AG04450 (cell line): ENCODE data around the gene CENPP. TPM values are rescaled to one million over a fixed set of nuclear protein-coding genes. Genes with fewer than 3 reads are reported as not detected.

Experiments used
- CTCF ChIA-PET: fragments of 300-600, 350-600 bp; formaldehyde crosslinking; extraction: SDS; loops from one replicate; lab custom pipeline; 2022; ENCODE audit warnings: antibody characterized with exemption, inconsistent platforms; lab: Charles Lee
- POLR2A ChIA-PET: fragments of 350-600 bp; formaldehyde crosslinking; extraction: SDS; loops from one replicate; lab custom pipeline; 2021; ENCODE audit warnings: antibody characterized with exemption, inconsistent platforms; lab: Yijun Ruan, JAX
- DNase-seq: peaks from one replicate; pipeline ENCODE4 v3.0.0-alpha.2; 2011; ENCODE audit warnings: low read depth, low spot score
- H3K27ac ChIP-seq: one replicate; pipeline ENCODE4 v1.5.1; 2012; ENCODE audit warnings: low read depth, low read length, control low read depth
- H3K27me3 ChIP-seq: one replicate; pipeline ENCODE4 v1.6.0; 2012; ENCODE audit warnings: low read length; ENCODE audit not compliant: control insufficient read depth, insufficient read depth
- H3K4me3 ChIP-seq: 2 replicates; pipeline ENCODE4 v1.5.1; 2011; ENCODE audit warnings: mild to moderate bottlenecking, low read depth, low read length, control low read depth
- H3K9me3 ChIP-seq: 2 replicates; pipeline ENCODE4 v1.5.1; 2012; ENCODE audit warnings: low read length; ENCODE audit not compliant: control insufficient read depth, insufficient read depth
- CTCF ChIP-seq: IDR thresholded peaks from 2 replicates; pipeline ENCODE4 v1.5.1; 2011; ENCODE audit warnings: low read depth, low read length, control low read depth, inconsistent platforms
- polyA plus RNA-seq: library from polyadenylated mRNA; depleted of rRNA; stranded (reverse); fragments of >200 nt; gene quantifications from 2 replicates; pipeline ENCODE4 v1.2.3, GENCODE V29; 2011; rRNA removed
- small RNA-seq: library from RNA; depleted of rRNA; stranded (forward); fragments of <200 nt; gene quantifications from one replicate; pipeline ENCODE3, GENCODE V24; 2012; ENCODE audit warnings: low read depth; ENCODE audit not compliant: insufficient read length

CENPP gene
- polyA plus RNA-seq, 1 experiment, result 4.4 TPM

- DNase-seq, result no peak
- Histone ChIP-seq H3K27me3 (no peaks in the 10 kb centered on the region), H3K27ac (no peak overlapping the region), H3K4me3 (no peak overlapping the region), H3K9me3 (no peaks in the 10 kb centered on the region; the same call in 1 of the 2 replicates)
- POLR2A ChIA-PET, result no interaction called here
- CTCF ChIA-PET, result interaction anchor here (0.8 kb wide), 1 partner anchor 124 kb away, joined by 3 read pairs; no protein-coding TSS in a partner anchor
- no peak for TF ChIP-seq CTCF
Measured at GRCh38 chr9:92666912-92667532, 341.3 kb downstream of the CENPP start.

GRCh38 chr9:92668746-92669526, 343.2 kb downstream of the CENPP start:
- Histone ChIP-seq H3K27ac (peak overlapping the region; percentile 78), H3K4me3 (peak overlapping the region; percentile 91), H3K27me3 (no peaks in the 10 kb centered on the region), H3K9me3 (no peaks in the 10 kb centered on the region; the same call in 1 of the 2 replicates)
- POLR2A ChIA-PET, result no interaction called here
- TF ChIP-seq CTCF, result no peak
- no peak for DNase-seq
- CTCF ChIA-PET, result no interaction called here

- no peak for TF ChIP-seq CTCF
Measured at GRCh38 chr9:92669527-92669889, 343.8 kb downstream of the CENPP start.

More at GRCh38 chr9:92669527-92669889, 343.8 kb downstream of the CENPP start:
- ChIA-PET POLR2A (no interaction called here), CTCF (no interaction called here)
- peak overlapping the region; percentile 78 for H3K27ac ChIP-seq
- H3K9me3 ChIP-seq, result no peaks in the 10 kb centered on the region; the same call in 1 of the 2 replicates
- no peaks in the 10 kb centered on the region for H3K27me3 ChIP-seq
- no peak for DNase-seq
- H3K4me3 ChIP-seq, result peak overlapping the region; percentile 91

Small RNA genes within 50 kb of the gene (small RNA-seq; reads per million reads assigned to genes)
- not detected for gene AL157827.1
- not detected for gene MIR3651
- gene MIR4670, result not detected
- gene SNORA84, result not detected

Other genes with a start within 250 kb of the CENPP start
- 117 and 140 TPM in 2 replicates for gene SPTLC1, start 210.5 kb upstream of the CENPP start, polyA plus RNA-seq
- 206 and 217 TPM in 2 replicates for gene IARS1, start 32.3 kb upstream of the CENPP start, polyA plus RNA-seq
- 19.1 and 27.9 TPM in 2 replicates for gene NOL8, start 603 bp upstream of the CENPP start, polyA plus RNA-seq
- gene OGN, start 78.6 kb downstream of the CENPP start, polyA plus RNA-seq, result 1.2 and 1.3 TPM in 2 replicates
- gene OMD, start 98.5 kb downstream of the CENPP start, polyA plus RNA-seq, result not detected in 2 replicates
- 0.92 and 1.1 TPM in 2 replicates for gene ASPN, start 156.6 kb downstream of the CENPP start, polyA plus RNA-seq
- gene ECM2, start 210.0 kb downstream of the CENPP start, polyA plus RNA-seq, result 1.6 and 2.2 TPM in 2 replicates